Measurements from ENCODE around the gene PRX.

DNA sequence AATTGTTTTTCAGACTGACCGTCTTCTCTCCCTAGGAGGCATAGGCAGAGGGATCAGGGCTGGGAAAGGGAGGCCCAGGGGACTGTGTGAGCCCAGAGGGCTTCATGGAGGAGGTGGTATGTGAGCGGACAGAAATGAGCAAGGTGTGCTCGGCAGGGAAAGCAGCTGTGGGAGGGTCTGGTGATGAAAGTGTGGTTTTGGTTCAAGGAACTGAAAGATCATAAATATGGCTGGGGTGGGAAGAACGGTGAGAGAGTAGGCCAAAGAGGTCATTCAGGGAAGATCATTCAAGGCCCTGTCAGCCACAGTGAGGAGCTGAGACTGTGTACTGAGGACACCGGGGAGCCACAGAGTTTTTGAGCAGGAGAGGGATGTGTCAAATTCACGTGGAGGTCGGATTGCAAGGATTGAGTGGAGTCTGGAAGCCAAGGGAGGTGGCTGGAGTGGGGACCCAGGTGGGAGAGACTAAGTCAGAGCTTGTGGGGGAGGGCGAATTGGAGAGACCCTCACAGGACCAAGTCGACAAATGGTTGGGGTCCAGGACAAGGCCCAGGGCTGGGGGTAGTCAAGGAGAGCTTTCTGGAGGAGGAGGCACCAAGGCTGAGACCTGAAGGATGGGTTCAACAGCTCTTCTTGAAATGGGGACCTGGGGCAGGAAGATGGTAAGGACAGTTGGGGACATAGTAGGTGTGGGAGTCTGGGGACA is 57.0 kb downstream of the PRX start:
- TF ChIP-seq, protein P1, sequence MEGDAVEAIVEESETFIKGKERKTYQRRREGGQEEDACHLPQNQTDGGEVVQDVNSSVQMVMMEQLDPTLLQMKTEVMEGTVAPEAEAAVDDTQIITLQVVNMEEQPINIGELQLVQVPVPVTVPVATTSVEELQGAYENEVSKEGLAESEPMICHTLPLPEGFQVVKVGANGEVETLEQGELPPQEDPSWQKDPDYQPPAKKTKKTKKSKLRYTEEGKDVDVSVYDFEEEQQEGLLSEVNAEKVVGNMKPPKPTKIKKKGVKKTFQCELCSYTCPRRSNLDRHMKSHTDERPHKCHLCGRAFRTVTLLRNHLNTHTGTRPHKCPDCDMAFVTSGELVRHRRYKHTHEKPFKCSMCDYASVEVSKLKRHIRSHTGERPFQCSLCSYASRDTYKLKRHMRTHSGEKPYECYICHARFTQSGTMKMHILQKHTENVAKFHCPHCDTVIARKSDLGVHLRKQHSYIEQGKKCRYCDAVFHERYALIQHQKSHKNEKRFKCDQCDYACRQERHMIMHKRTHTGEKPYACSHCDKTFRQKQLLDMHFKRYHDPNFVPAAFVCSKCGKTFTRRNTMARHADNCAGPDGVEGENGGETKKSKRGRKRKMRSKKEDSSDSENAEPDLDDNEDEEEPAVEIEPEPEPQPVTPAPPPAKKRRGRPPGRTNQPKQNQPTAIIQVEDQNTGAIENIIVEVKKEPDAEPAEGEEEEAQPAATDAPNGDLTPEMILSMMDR (conservative IDR thresholded peaks at IDR 0.05): no peak
- no peak for TF ChIP-seq EZH2 (IDR thresholded peaks at IDR 0.05; ENCODE audit: low read depth)
